Ovary (tissue), 3 donors: ENCODE data around the gene SLC44A1.

Experiments
- CTCF ChIP-seq, 3 donors: fragments of 450-650 bp in 2 of 3; fragments of 200-600 bp in 1 of 3; IDR thresholded peaks; one replicate each; pipeline versions ENCODE4 v1.5.1 to v1.8.0; 2016 to 2022; ENCODE audit warnings: antibody characterized with exemption in 3 of 3, mild to moderate bottlenecking in 1 of 3
- EP300 ChIP-seq: sonication (generic); formaldehyde crosslinking; IDR thresholded peaks from one replicate; pipeline ENCODE4 v1.6.1; 2017; ENCODE audit warnings: antibody characterized with exemption
- POLR2A ChIP-seq: fragments of 450-650 bp; IDR thresholded peaks from one replicate; pipeline ENCODE4 v1.6.1; 2017; ENCODE audit warnings: antibody characterized with exemption, mild to moderate bottlenecking, moderate library complexity
- donor health status: DM: no; HTN: no; CAD: no.

- TF ChIP-seq CTCF (IDR thresholded peaks at IDR 0.05) (peak in 1 of 3 donors; percentile 6), POLR2A (no peak), EP300 (no peak)
Measured at GRCh38 chr9:105447814-105448812, 203.7 kb downstream of the SLC44A1 start, which contains the start of gene FSD1L.
